Activated CD8-positive, alpha-beta memory T cell treated with anti-CD3 and anti-CD28 coated beads for 4 hours (primary cell): ENCODE data around the gene MYH9.

Source experiments
- DNase-seq, 2 donors: peaks; one replicate each; pipeline ENCODE4 v3.0.0-alpha.2; 2020; ENCODE audit warnings: low read depth in 2 of 2

The MYH9 gene

GRCh38 chr22:36367479-36367878 lies 20.3 kb downstream of the MYH9 start:
- no peak for DNase-seq

GRCh38 chr22:36367066-36367465 lies 20.7 kb downstream of the MYH9 start:
- DNase-seq, result no peak

GRCh38 chr22:36366291-36366708 lies 21.5 kb downstream of the MYH9 start:
- DNase-seq, result no peak

GRCh38 chr22:36365020-36365411 lies 22.8 kb downstream of the MYH9 start:
- peak; percentile 75 to 90 for DNase-seq

GRCh38 chr22:36364255-36365019 lies 23.3 kb downstream of the MYH9 start:
- DNase-seq, result no peak

- DNase-seq, result no peak
Measured at GRCh38 chr22:36363349-36363981, 24.3 kb downstream of the MYH9 start.

GRCh38 chr22:36362932-36363331 lies 24.8 kb downstream of the MYH9 start:
- no peak for DNase-seq

GRCh38 chr22:36362075-36362474 lies 25.7 kb downstream of the MYH9 start:
- no peak for DNase-seq

- no peak for DNase-seq
Measured at GRCh38 chr22:36360871-36361383, 26.8 kb downstream of the MYH9 start.

GRCh38 chr22:36360011-36360410 lies 27.8 kb downstream of the MYH9 start:
- no peak for DNase-seq

GRCh38 chr22:36359470-36359996 lies 28.2 kb downstream of the MYH9 start:
- no peak for DNase-seq

GRCh38 chr22:36358533-36359469 lies 29.0 kb downstream of the MYH9 start:
- DNase-seq, result no peak

- DNase-seq, result no peak
Measured at GRCh38 chr22:36356708-36357624, 30.8 kb downstream of the MYH9 start.

- DNase-seq, result no peak
Measured at GRCh38 chr22:36355894-36356293, 31.9 kb downstream of the MYH9 start.

- no peak for DNase-seq
Measured at GRCh38 chr22:36355362-36355761, 32.4 kb downstream of the MYH9 start.

GRCh38 chr22:36352803-36353507 lies 34.8 kb downstream of the MYH9 start:
- DNase-seq, result no peak

- DNase-seq, result no peak
Measured at GRCh38 chr22:36351921-36352802, 35.6 kb downstream of the MYH9 start.

GRCh38 chr22:36350751-36351594 lies 36.8 kb downstream of the MYH9 start:
- DNase-seq, result no peak
